H9 (cell line): ENCODE results near the gene ITGA11. TPM values are rescaled to one million over a fixed set of nuclear protein-coding genes. Genes with fewer than 3 reads are reported as not detected.

Source experiments
- DNase-seq: peaks from one replicate; pipeline ENCODE4 v3.0.0-alpha.2; 2017
- H2AFZ ChIP-seq: one replicate; pipeline ENCODE4 v1.6.1; 2013; ENCODE audit warnings: mild to moderate bottlenecking, low read length, control low read depth, moderate library complexity
- H2AK5ac ChIP-seq: 2 replicates; pipeline ENCODE4 v1.6.1; 2013; ENCODE audit warnings: low read length, control low read depth, mixed read lengths; ENCODE audit not compliant: insufficient read length
- H2BK120ac ChIP-seq: one replicate; pipeline ENCODE4 v1.6.1; 2013; ENCODE audit warnings: low read depth, mild to moderate bottlenecking, low read length, control low read depth, inconsistent platforms; ENCODE audit not compliant: poor library complexity, severe bottlenecking
- H2BK12ac ChIP-seq: 2 replicates; pipeline ENCODE4 v1.6.1; 2013; ENCODE audit warnings: low read length, control low read depth, mixed read lengths, low read depth; ENCODE audit not compliant: insufficient read length
- H2BK15ac ChIP-seq: 2 replicates; pipeline ENCODE4 v1.6.1; 2013; ENCODE audit warnings: low read depth, low read length, control low read depth
- H2BK20ac ChIP-seq: one replicate; pipeline ENCODE4 v1.6.1; 2013; ENCODE audit warnings: low read depth, mild to moderate bottlenecking, low read length, control low read depth, inconsistent platforms; ENCODE audit not compliant: poor library complexity, severe bottlenecking
- H2BK5ac ChIP-seq: 2 replicates; pipeline ENCODE4 v1.6.1; 2013; ENCODE audit warnings: low read length, control low read depth, mixed read lengths; ENCODE audit not compliant: insufficient read length
- H3K14ac ChIP-seq: 2 replicates; pipeline ENCODE4 v1.6.1; 2013; ENCODE audit warnings: low read length, control low read depth; ENCODE audit not compliant: insufficient read depth
- H3K18ac ChIP-seq: 2 replicates; pipeline ENCODE4 v1.6.1; 2013; ENCODE audit warnings: low read depth, mild to moderate bottlenecking, mixed read lengths, low read length, control low read depth; ENCODE audit not compliant: insufficient read length
- H3K23ac ChIP-seq: 2 replicates; pipeline ENCODE4 v1.6.1; 2013; ENCODE audit warnings: low read length, control low read depth, mixed read lengths, low read depth; ENCODE audit not compliant: insufficient read length
- H3K23me2 ChIP-seq: 2 replicates; pipeline ENCODE4 v1.6.1; 2013; ENCODE audit warnings: low read depth, mild to moderate bottlenecking, mixed read lengths, low read length, control low read depth; ENCODE audit not compliant: insufficient read length, poor library complexity, severe bottlenecking
- H3K27ac ChIP-seq: 2 replicates; pipeline ENCODE4 v1.5.1; 2013; ENCODE audit warnings: low read length, control low read depth, mixed read lengths, low read depth; ENCODE audit not compliant: insufficient read length
- H3K27me3 ChIP-seq: 2 replicates; pipeline ENCODE4 v1.6.1; 2013; ENCODE audit warnings: low read length, control low read depth, inconsistent platforms; ENCODE audit not compliant: insufficient read depth
- H3K4ac ChIP-seq: 2 replicates; pipeline ENCODE4 v1.6.1; 2013; ENCODE audit warnings: low read depth, mild to moderate bottlenecking, control low read depth, inconsistent platforms, low read length, moderate library complexity
- H3K4me1 ChIP-seq: 2 replicates; pipeline ENCODE4 v1.6.1; 2013; ENCODE audit warnings: low read length, control low read depth, inconsistent platforms; ENCODE audit not compliant: insufficient read depth
- H3K4me2 ChIP-seq: 2 replicates; pipeline ENCODE4 v1.6.1; 2013; ENCODE audit warnings: low read length, control low read depth, mixed read lengths; ENCODE audit not compliant: insufficient read length, insufficient read depth
- H3K56ac ChIP-seq: 2 replicates; pipeline ENCODE4 v1.6.1; 2013; ENCODE audit warnings: low read depth, mild to moderate bottlenecking, mixed read lengths, low read length, control low read depth; ENCODE audit not compliant: insufficient read length
- H3K79me1 ChIP-seq: 2 replicates; pipeline ENCODE4 v1.6.1; 2013; ENCODE audit warnings: low read depth, mild to moderate bottlenecking, moderate library complexity, low read length, control low read depth, inconsistent platforms; ENCODE audit not compliant: insufficient read depth, poor library complexity, severe bottlenecking
- H3K79me2 ChIP-seq: 2 replicates; pipeline ENCODE4 v1.6.1; 2013; ENCODE audit warnings: low read length, control low read depth, inconsistent platforms; ENCODE audit not compliant: insufficient read depth
- H3K9ac ChIP-seq: 2 replicates; pipeline ENCODE4 v1.6.1; 2013; ENCODE audit warnings: low read length, control low read depth, mixed read lengths; ENCODE audit not compliant: insufficient read length; ENCODE audit errors: extremely low read depth
- H3K9me3 ChIP-seq: one replicate; pipeline ENCODE4 v1.6.1; 2013; ENCODE audit warnings: low read depth, low read length, inconsistent platforms; ENCODE audit not compliant: control insufficient read depth
- H3T11ph ChIP-seq: one replicate; pipeline ENCODE4 v1.6.1; 2013; ENCODE audit warnings: mild to moderate bottlenecking, low read length, control low read depth, inconsistent platforms
- H4K20me1 ChIP-seq: one replicate; pipeline ENCODE4 v1.6.1; 2013; ENCODE audit not compliant: control insufficient read depth, insufficient read length, insufficient read depth
- H4K5ac ChIP-seq: 2 replicates; pipeline ENCODE4 v1.6.1; 2013; ENCODE audit warnings: low read depth, mild to moderate bottlenecking, mixed read lengths, low read length, control low read depth; ENCODE audit not compliant: insufficient read length
- H4K8ac ChIP-seq: replicated peaks from 2 replicates; pipeline ENCODE4 v1.6.1; 2013; ENCODE audit warnings: low read length, control low read depth, mixed read lengths, low read depth; ENCODE audit not compliant: insufficient read length
- H4K91ac ChIP-seq: 2 replicates; pipeline ENCODE4 v1.6.1; 2013; ENCODE audit warnings: low read depth, mild to moderate bottlenecking, moderate library complexity, mixed read lengths, low read length, control low read depth; ENCODE audit not compliant: insufficient read length
- H3K27ac Mint-ChIP-seq, 3 experiments: 2 replicates in 2 of 3; 3 replicates in 1 of 3; pipeline ENCODE4 v1.8.0; 2020 to 2021; ENCODE audit warnings: mixed read lengths in 3 of 3, mild to moderate bottlenecking in 1 of 3, moderate library complexity in 1 of 3
- H3K27me3 Mint-ChIP-seq: 2 replicates; pipeline ENCODE4 v1.8.0; 2021; ENCODE audit warnings: low read depth, mild to moderate bottlenecking, moderate library complexity, mixed read lengths
- H3K36me3 Mint-ChIP-seq, 3 experiments: 2 replicates in 2 of 3; 3 replicates in 1 of 3; pipeline ENCODE4 v1.8.0; 2020 to 2021; ENCODE audit warnings: low read depth in 3 of 3, mixed read lengths in 3 of 3; ENCODE audit not compliant: insufficient read depth in 1 of 3
- H3K4me1 Mint-ChIP-seq, 2 experiments: 2 replicates each; pipeline ENCODE4 v1.8.0; 2020; ENCODE audit warnings: mixed read lengths in 2 of 2
- H3K4me3 Mint-ChIP-seq, 2 experiments: 2 replicates in 1 of 2; 3 replicates in 1 of 2; pipeline ENCODE4 v1.8.0; 2020 to 2021; ENCODE audit warnings: mild to moderate bottlenecking in 2 of 2, mixed read lengths in 2 of 2, moderate library complexity in 1 of 2
- H3K9me3 Mint-ChIP-seq, 2 experiments: 2 replicates in 1 of 2; 3 replicates in 1 of 2; pipeline ENCODE4 v1.8.0; 2020; ENCODE audit warnings: mild to moderate bottlenecking in 2 of 2, mixed read lengths in 2 of 2, moderate library complexity in 1 of 2
- CTCF ChIP-seq: fragments of 200-600 bp; sonication (generic); conservative IDR thresholded peaks from 3 replicates; pipeline ENCODE4 v1.8.0; 2021; ENCODE audit warnings: antibody characterized with exemption, mild to moderate bottlenecking
- WGBS: extraction: QIAGEN DNeasy Blood & Tissue Kit; methylation state at CpG from one replicate; pipeline ENCODE4 v1.1.7; 2013; ENCODE audit warnings: missing lambda C conversion rate, low lambda C conversion rate, mixed read lengths; ENCODE audit not compliant: insufficient read length; ENCODE audit errors: extremely low coverage; 5-methylcytosine and 5-hydroxymethylcytosine counted together
- total RNA-seq: library from RNA; stranded (reverse); gene quantifications from 2 replicates; pipeline ENCODE4 v1.2.1, GENCODE V29; 2021

The ITGA11 gene
- total RNA-seq, 1 experiment from 2014 or later, result 0.07 TPM

- H3K4me3 Mint-ChIP-seq, result no peak overlapping the region
- no peaks in the 10 kb centered on the region for H4K20me1 ChIP-seq
- no peak for TF ChIP-seq CTCF
- H2BK5ac ChIP-seq, result no peak overlapping the region
- no peak overlapping the region for H3K4me2 ChIP-seq
- no CpG with 5 or more reads among the region's 3 CpGs for WGBS
- H3K18ac ChIP-seq, result no peak overlapping the region
- H3K27me3 Mint-ChIP-seq, result no peaks in the 10 kb centered on the region
- no peak overlapping the region for H4K5ac ChIP-seq
- H3K4me1 ChIP-seq, result no peaks in the 10 kb centered on the region
- H4K8ac ChIP-seq, result no peak overlapping the region
- no peak overlapping the region for H4K91ac ChIP-seq
- H3K79me1 ChIP-seq, result no peaks in the 10 kb centered on the region
- H3K36me3 Mint-ChIP-seq, result peaks cover 0 to 10% (median 5%) of the 10 kb centered on the region in 3 experiments; a peak in 3 of 7 replicates
- H3K56ac ChIP-seq, result no peak overlapping the region
- no peaks in the 10 kb centered on the region for H3K79me2 ChIP-seq
- H3K4ac ChIP-seq, result no peak overlapping the region
- H3K14ac ChIP-seq, result no peak overlapping the region
- no peak overlapping the region for H2AK5ac ChIP-seq
- no peak overlapping the region for H2BK15ac ChIP-seq
- no peak overlapping the region for H2AFZ ChIP-seq
- no peak overlapping the region for H3K9ac ChIP-seq
- no peaks in the 10 kb centered on the region for H3K23me2 ChIP-seq
- H2BK20ac ChIP-seq, result no peak overlapping the region
- H2BK120ac ChIP-seq, result no peak overlapping the region
- no peaks in the 10 kb centered on the region for H3K27me3 ChIP-seq
- no peaks in the 10 kb centered on the region for H3K9me3 Mint-ChIP-seq
- DNase-seq, result no peak
- no peak overlapping the region for H3K23ac ChIP-seq
- no peak overlapping the region for H3T11ph ChIP-seq
- no peak overlapping the region for H2BK12ac ChIP-seq
- peaks cover 13 to 16% of the 10 kb centered on the region in 2 experiments for H3K4me1 Mint-ChIP-seq
- H3K9me3 ChIP-seq, result no peaks in the 10 kb centered on the region
- H3K27ac ChIP-seq, result no peak overlapping the region
- no peak overlapping the region for H3K27ac Mint-ChIP-seq
Observed at GRCh38 chr15:68298336-68298735, 133.6 kb downstream of the ITGA11 start.
